HG03135 (cell line): ENCODE results near the gene HOXB1.
"Not testable (repeated sequence)": the region's sequence is repeated elsewhere in the genome, so short reads cannot be mapped to it uniquely, and the experiment has no call there.

Experiments used
- ATAC-seq: cut with Tn5 transposase; IDR thresholded peaks from one replicate; pipeline ENCODE4 v1.9.1; 2021; ENCODE audit warnings: mild to moderate bottlenecking, moderate library complexity; ENCODE audit not compliant: unreplicated experiment

HOXB1 gene

GRCh38 chr17:48523010-48523409 lies 7.8 kb downstream of the HOXB1 start:
- ATAC-seq: no peak

DNA sequence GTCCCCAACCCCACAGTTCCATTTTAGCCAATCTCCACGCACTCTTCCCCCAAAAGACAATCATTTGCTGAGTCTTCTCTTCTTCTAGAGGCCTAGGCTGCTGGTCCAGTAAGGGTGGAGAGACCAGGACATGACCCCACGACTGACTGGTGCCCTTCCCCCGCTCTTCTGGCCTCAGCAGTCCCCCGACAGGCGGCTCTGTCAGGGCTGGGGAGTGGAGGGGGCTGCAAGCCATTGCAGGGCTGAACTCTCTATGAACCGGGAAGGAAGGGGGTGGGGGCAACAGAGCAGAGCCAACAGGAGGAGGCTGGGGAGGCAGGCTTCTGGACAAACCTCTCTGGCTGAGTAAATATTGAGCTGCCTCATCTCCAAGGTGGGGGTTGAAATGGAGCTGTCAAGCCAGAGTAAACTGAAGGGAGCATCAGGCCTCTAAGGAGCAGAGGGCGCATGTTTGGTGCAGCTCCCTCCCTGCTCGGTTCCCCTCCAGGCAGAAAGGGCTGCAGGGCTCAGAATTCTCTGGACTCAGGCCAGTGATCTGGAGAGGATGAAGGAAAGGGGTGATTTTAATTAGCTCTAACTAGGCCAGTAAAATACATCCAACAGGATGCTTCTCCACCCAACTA lies 8.7 kb downstream of the HOXB1 start:
- no peak for ATAC-seq

GRCh38 chr17:48520631-48521079 lies 10.2 kb downstream of the HOXB1 start:
- no peak for ATAC-seq

- no peak for ATAC-seq
These were observed 11.4 kb downstream of the HOXB1 start for GRCh38 chr17:48519427-48519826.

DNA sequence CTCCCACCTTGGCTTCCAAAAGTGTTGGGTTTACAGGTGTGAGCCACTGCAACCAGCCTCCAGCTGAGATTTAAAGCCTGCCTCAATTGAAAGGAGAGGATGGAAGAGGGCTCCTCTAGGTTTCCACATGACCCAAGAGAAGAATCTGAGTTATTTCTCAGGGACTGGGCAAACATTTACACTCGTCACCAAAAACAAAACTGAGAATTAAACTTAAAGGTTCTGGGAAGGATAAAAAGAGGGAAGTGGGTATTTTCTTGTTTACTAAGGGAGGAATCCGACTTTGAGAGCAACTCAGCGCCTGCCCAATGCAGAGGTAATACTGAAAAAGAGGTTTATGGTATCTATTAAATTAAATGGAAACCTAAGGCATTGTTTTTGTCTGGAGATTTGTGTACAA lies 13.3 kb downstream of the HOXB1 start:
- no peak for ATAC-seq

DNA sequence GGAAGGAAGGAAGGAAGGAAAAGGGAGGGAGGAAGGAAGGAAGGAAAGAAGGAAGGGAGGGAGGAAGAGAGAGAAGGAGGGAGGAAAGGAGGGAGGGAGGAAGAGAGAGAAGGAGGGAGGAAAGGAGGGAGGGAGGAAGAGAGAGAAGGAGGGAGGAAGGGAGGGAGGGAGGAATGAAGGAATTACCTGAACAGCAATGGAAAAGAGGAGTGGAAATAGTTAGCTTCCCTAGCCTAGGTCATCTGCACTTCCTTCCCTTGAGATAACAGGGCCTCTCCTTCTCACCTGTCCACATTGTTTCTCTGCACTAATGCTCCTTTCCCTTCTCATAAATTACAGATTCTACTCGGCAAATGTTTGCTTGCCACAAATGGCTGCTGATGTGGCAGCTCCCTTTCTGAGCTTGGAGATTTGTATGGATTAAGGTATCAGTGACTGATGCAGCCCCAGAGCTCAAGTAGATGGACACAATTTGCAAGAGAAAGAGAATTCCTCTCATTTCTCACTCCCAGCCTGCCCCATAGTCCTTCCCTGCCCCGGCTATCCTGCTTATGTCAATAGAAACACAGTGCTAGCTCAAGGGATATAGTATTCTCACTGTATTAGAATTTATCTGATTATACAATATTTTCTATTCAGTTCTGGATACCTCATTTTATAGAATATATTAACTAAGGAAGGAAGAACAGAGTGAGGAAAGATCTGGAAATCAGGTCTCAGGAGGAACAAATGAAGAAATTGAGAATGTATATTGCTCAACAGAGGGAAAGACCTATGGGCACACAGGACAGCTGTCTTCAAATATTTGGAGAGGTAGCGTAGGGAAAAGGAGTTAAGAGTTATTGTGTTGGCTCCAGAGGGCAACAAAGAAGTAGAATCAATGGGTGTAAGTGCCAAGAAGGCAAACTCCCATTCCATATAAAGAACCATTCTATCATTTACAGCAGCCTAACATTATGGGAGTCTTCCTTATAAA lies 14.6 kb downstream of the HOXB1 start:
- no peak for ATAC-seq

GRCh38 chr17:48514477-48514876 lies 16.3 kb downstream of the HOXB1 start:
- no peak for ATAC-seq

DNA sequence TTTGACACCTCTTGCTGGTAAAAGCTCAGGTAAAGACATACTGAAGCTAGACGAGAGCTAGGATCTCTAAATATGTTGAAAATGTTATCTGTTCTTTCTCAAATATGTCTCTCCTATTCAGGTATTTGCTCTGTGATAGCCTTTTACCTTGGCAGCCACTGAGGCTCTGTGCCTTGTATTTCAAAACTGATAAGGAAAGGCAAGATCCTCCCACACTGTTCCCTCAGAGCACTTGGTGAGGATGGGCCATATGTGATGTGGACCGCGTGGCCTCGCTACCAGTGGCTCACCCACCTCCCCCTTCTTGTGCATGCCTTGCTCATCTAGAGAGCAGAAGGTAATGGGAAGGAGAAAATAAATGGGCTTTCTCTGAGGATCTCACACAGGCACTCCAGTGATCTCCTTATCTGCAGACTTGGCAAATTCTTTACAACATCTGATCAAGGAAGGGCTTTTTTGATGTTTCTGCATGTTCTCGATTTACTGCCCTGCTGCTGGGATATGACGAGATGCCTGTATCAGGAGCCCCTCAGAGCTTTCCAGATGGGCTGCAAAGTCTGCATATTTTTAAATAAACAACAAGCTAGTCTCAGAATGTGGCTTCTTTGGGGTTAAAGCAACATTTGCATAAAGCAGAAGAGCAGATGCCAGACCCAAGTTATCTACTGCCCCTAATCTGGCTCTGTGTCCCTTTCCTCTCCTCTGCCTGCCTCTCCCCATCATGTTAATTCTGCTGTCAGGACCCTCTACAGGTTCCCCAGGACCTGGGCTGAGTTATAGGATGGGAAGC lies 16.9 kb downstream of the HOXB1 start:
- ATAC-seq: no peak

DNA sequence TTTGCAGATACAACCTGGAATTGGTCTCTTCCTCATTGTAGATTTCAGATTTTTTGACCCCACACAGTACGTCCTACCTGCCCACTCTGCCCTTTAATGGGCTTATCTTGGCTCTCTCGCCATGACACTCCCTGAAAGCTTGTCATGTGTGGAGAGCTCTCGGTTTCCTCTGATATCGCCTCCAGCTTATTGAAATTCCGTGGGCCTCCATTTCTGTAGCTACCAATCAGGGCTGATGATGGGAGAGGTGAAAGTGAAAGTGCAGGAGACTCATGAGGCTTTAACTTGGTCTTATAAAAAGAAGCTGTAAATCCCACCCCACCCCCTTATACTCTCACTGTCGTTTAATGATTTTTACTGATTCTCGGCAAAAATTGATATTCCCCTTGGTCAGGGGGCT lies 17.7 kb downstream of the HOXB1 start:
- no peak for ATAC-seq

DNA sequence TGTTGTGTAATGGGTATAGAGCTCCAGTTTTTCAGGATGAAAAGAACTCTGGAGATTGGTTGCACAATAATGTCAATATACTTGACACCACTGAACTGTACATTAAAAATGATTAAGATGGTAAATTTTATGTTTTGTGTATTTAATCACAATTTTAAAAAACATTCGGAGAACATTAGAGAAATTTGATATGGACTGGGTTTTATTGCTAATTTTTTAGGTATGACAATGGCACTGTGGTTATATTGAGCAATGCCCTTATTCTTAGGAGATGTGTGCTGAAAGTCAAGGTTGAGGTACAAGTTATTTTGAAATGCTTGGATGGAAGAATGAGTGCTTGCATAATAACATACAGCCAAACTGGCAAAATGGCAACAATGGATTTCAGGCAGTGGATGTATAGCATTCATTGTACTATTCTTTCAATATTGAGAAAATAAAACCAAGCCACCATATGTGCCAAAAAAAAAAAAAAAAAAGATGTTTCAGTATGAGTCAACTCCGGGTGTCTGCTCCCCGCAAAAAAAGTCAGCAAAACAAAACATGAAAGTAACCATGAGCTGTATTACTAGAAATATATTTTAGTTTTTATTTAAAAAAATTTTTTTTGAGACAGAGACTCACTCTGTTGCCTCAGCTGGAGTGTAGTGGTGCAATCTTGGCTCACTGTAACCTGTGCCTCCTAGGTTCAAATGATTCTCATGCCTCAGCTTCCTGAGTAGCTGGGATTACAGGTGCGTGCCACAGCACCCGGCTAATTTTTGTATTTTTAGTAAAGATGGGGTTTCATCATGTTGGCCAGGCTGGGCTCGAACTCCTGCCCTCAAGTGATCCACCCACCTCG lies 19.8 kb downstream of the HOXB1 start:
- ATAC-seq: peak; percentile 58

GRCh38 chr17:48510381-48510760 lies 20.4 kb downstream of the HOXB1 start:
- no peak for ATAC-seq

GRCh38 chr17:48509708-48510107 lies 21.1 kb downstream of the HOXB1 start:
- ATAC-seq: not testable (repeated sequence)

DNA sequence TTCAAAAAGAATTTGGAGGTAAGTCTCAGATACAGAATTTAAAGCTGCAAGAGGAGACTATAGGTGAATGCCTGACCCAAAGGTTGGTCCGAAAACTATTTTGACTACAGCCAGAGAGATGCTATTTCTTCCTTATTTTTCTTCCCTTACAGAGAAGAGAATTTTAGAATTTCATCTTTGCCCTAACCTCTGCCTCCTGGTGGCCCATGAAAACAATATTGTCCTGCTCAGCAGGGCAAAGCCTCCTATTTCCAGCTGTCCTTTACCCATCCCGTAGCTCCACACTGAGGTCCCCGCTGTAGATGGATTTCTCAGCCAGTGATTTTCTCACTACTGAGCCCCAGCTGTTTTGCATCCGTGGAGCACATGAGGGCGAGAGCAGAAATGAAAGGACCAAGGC lies 24.6 kb downstream of the HOXB1 start:
- ATAC-seq: no peak

- ATAC-seq: peak; percentile 82
These were observed 25.0 kb downstream of the HOXB1 start for GRCh38 chr17:48505788-48506187.

DNA sequence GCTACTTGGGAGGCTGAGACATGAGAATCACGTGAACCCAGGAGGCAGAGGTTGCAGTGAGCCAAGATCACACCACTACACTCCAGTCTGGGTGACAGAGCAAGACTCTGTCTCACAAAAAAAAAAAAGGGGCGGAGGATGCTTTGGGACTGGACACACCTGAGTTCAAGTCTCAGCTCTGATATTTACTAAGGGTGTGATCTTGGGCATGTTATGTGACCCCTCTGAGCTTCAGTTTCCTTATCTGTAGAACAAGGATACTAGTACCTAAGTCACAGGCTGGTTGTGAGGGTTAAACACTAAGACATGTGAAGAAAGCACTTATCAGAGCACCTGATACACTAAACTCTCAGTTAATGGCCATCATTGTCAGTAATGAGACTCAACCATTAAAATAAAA lies 25.9 kb downstream of the HOXB1 start:
- ATAC-seq: no peak

GRCh38 chr17:48503747-48504146 lies 27.1 kb downstream of the HOXB1 start:
- ATAC-seq: no peak

DNA sequence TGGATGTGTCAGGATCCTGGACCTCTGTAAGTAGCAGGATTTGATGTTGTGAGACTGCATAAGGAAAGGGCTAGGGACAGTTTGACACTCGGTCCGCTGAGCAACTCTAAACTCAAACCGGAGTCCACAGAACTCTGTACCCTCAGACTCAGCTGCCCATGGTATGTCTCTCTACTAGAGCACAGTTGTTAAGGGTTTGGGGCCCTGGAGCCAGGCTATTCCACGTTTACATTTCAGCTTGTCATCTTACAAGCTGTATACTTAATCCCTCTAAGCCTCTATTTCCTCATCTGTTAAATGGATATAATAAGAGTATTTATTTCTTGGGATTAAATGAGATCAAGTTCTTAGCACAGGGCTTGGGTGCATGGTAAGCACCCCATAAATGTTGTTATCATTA lies 27.9 kb downstream of the HOXB1 start:
- ATAC-seq: no peak

- ATAC-seq: no peak
These were observed 28.5 kb downstream of the HOXB1 start for GRCh38 chr17:48502312-48502711.

- no peak for ATAC-seq
These were observed 30.1 kb downstream of the HOXB1 start for GRCh38 chr17:48500435-48501426.
